HEK293 (cell line): Measurements from ENCODE around the gene POLD4.

Experiments used
- CTCF ChIA-PET: fragments of 350-600 bp; formaldehyde crosslinking; extraction: SDS; loops from one replicate; lab custom pipeline; 2021; ENCODE audit warnings: antibody characterized with exemption; lab: Yijun Ruan, JAX
- POLR2A ChIA-PET: fragments of 300-600 bp; formaldehyde crosslinking; extraction: SDS; loops from one replicate; lab custom pipeline; 2020; ENCODE audit warnings: antibody characterized with exemption, inconsistent platforms; lab: Yijun Ruan, JAX
- H3K27ac ChIP-seq: fragments of 200-500 bp; sonication (Bioruptor generic); 2 replicates; pipeline ENCODE4 v1.5.1; 2014; ENCODE audit warnings: low read depth, low read length, control low read depth, inconsistent platforms; ENCODE audit errors: extremely low read depth
- H3K36me3 ChIP-seq, 2 experiments: fragments of 200-500 bp in 1 of 2; sonication (Bioruptor generic) in 1 of 2; 1 replicate in 1 of 2; 2 replicates in 1 of 2; pipeline ENCODE4 v1.5.1; 2014 to 2017; ENCODE audit warnings: inconsistent platforms in 2 of 2, low read length in 2 of 2; ENCODE audit not compliant: control insufficient read depth in 2 of 2, insufficient read depth in 1 of 2
- H3K4me1 ChIP-seq: fragments of 200-500 bp; sonication (Bioruptor generic); 2 replicates; pipeline ENCODE4 v1.5.1; 2014; ENCODE audit warnings: mild to moderate bottlenecking, low read length, inconsistent platforms; ENCODE audit not compliant: control insufficient read depth, insufficient read depth
- H3K4me3 ChIP-seq: 2 replicates; pipeline ENCODE4 v1.5.1; 2011; ENCODE audit warnings: low read depth, mild to moderate bottlenecking, control low read depth, low read length, moderate library complexity
- H3K9me3 ChIP-seq: fragments of 200-500 bp; sonication (Bioruptor generic); 2 replicates; pipeline ENCODE4 v1.5.1; 2014; ENCODE audit warnings: low read depth, low read length, inconsistent platforms; ENCODE audit not compliant: control insufficient read depth, insufficient read depth
- EGR2 ChIP-seq: fragments of 450-650 bp; formaldehyde crosslinking; IDR thresholded peaks from 2 replicates; pipeline ENCODE4 v1.5.1; 2016; ENCODE audit warnings: low read depth, missing biosample characterization, missing genetic modification characterization
- OVOL3 ChIP-seq: fragments of 450-650 bp; formaldehyde crosslinking; IDR thresholded peaks from 2 replicates; pipeline ENCODE4 v1.5.1; 2016; ENCODE audit warnings: missing biosample characterization, missing genetic modification characterization
- PATZ1 ChIP-seq: fragments of 450-650 bp; formaldehyde crosslinking; IDR thresholded peaks from 2 replicates; pipeline ENCODE4 v1.5.1; 2016; ENCODE audit warnings: missing biosample characterization, missing genetic modification characterization
- PRDM10 ChIP-seq: fragments of 450-650 bp; formaldehyde crosslinking; IDR thresholded peaks from 2 replicates; pipeline ENCODE4 v1.5.1; 2016; ENCODE audit warnings: missing biosample characterization, missing genetic modification characterization
- REST ChIP-seq: fragments of 450-650 bp; formaldehyde crosslinking; IDR thresholded peaks from 2 replicates; pipeline ENCODE4 v1.5.1; 2016; ENCODE audit warnings: missing biosample characterization, missing genetic modification characterization
- ZBTB20 ChIP-seq: fragments of 450-650 bp; formaldehyde crosslinking; IDR thresholded peaks from 2 replicates; pipeline ENCODE4 v1.5.1; 2016; ENCODE audit warnings: missing biosample characterization, missing genetic modification characterization
- ZBTB48 ChIP-seq: fragments of 450-650 bp; formaldehyde crosslinking; IDR thresholded peaks from 2 replicates; pipeline ENCODE4 v1.5.1; 2016; ENCODE audit warnings: missing biosample characterization, missing genetic modification characterization
- ZFHX2 ChIP-seq: fragments of 450-650 bp; formaldehyde crosslinking; conservative IDR thresholded peaks from 2 replicates; pipeline ENCODE4 v1.5.1; 2016; ENCODE audit warnings: missing biosample characterization, missing genetic modification characterization
- ZIC2 ChIP-seq: fragments of 450-650 bp; formaldehyde crosslinking; IDR thresholded peaks from 2 replicates; pipeline ENCODE4 v1.5.1; 2016; ENCODE audit warnings: missing biosample characterization, missing genetic modification characterization
- ZNF23 ChIP-seq: fragments of 450-650 bp; formaldehyde crosslinking; IDR thresholded peaks from 2 replicates; pipeline ENCODE4 v1.5.1; 2016; ENCODE audit warnings: missing biosample characterization, missing genetic modification characterization, borderline replicate concordance
- ZNF423 ChIP-seq: fragments of 450-650 bp; formaldehyde crosslinking; IDR thresholded peaks from 2 replicates; pipeline ENCODE4 v1.5.1; 2016; ENCODE audit warnings: missing biosample characterization, missing genetic modification characterization
- ZNF513 ChIP-seq: fragments of 450-650 bp; IDR thresholded peaks from 2 replicates; pipeline ENCODE4 v1.5.1; 2018; ENCODE audit warnings: missing biosample characterization, missing genetic modification characterization
- ZNF580 ChIP-seq: fragments of 450-650 bp; formaldehyde crosslinking; IDR thresholded peaks from 2 replicates; pipeline ENCODE4 v1.5.1; 2016; ENCODE audit warnings: missing biosample characterization, missing genetic modification characterization
- ZNF600 ChIP-seq: fragments of 450-650 bp; formaldehyde crosslinking; IDR thresholded peaks from 2 replicates; pipeline ENCODE4 v1.5.1; 2016; ENCODE audit warnings: missing biosample characterization, missing genetic modification characterization
- ZNF792 ChIP-seq: fragments of 450-650 bp; formaldehyde crosslinking; IDR thresholded peaks from 2 replicates; pipeline ENCODE4 v1.5.1; 2016; ENCODE audit warnings: missing biosample characterization, missing genetic modification characterization

The POLD4 gene

GRCh38 chr11:67371189-67371910 is 18.0 kb upstream of the POLD4 start (continued):
- peak; percentile 44; the same call in 1 of the 2 replicates for TF ChIP-seq ZBTB20 (tag by site-specific recombination)
- TF ChIP-seq PRDM10 (tag by site-specific recombination) = 0 out of 2 replicates have a peak, but pooled peaks have one; percentile 13

GRCh38 chr11:67370351-67371076 is 17.2 kb upstream of the POLD4 start:
- Histone ChIP-seq H3K9me3 (no peaks in the 10 kb centered on the region), H3K4me3 (no peak overlapping the region), H3K27ac (no peak overlapping the region), H3K4me1 (peaks cover 3% of the 10 kb centered on the region; the same call in 1 of the 2 replicates), H3K36me3 (no peaks in the 10 kb centered on the region)
- CTCF ChIA-PET = interaction anchor here (0.6 to 30.4 kb wide), 5 partner anchors 7 to 430 kb away, joined by 3 to 898 read pairs (median 7); partner anchors contain the start of genes CLCF1, POLD4 and RAD9A
- TF ChIP-seq ZFHX2 (peak; percentile 18; the same call in 1 of the 2 replicates), ZBTB20 (tag by site-specific recombination) (peak; percentile 99), ZNF513 (tag by site-specific recombination) (no peak), EGR2 (0 out of 2 replicates have a peak, but pooled peaks have one; percentile 31), ZNF580 (tag by site-specific recombination) (no peak), PATZ1 (tag by site-specific recombination) (peak; percentile 56; the same call in 1 of the 2 replicates), ZBTB48 (tag by site-specific recombination) (peak; percentile 56; the same call in 1 of the 2 replicates)
- POLR2A ChIA-PET = interaction anchor here (0.6 to 1.8 kb wide), 6 partner anchors 16 to 161 kb away, joined by 3 to 6 read pairs (median 4); partner anchors contain the start of gene POLD4

GRCh38 chr11:67369801-67370284 is 16.5 kb upstream of the POLD4 start:
- POLR2A ChIA-PET = interaction anchor here (0.6 to 1.8 kb wide), 6 partner anchors 17 to 161 kb away, joined by 3 to 6 read pairs (median 4); partner anchors contain the start of gene POLD4
- peak; percentile 90 for TF ChIP-seq ZIC2 (tag by site-specific recombination)
- TF ChIP-seq ZNF423 (tag by site-specific recombination) = 0 out of 2 replicates have a peak, but pooled peaks have one; percentile 44
- no peak for TF ChIP-seq REST (tag by site-specific recombination)
- TF ChIP-seq ZNF23 = no peak
- peak; percentile 24; the same call in 1 of the 2 replicates for TF ChIP-seq ZNF600 (tag by site-specific recombination)
- TF ChIP-seq PATZ1 (tag by site-specific recombination) = no peak
- TF ChIP-seq ZNF792 (tag by site-specific recombination) = no peak
- no peak for TF ChIP-seq OVOL3

More at GRCh38 chr11:67369801-67370284, 16.5 kb upstream of the POLD4 start:
- CTCF ChIA-PET = interaction anchor here (0.7 to 30.4 kb wide), 4 partner anchors 6 to 55 kb away, joined by 4 to 898 read pairs (median 452); partner anchors contain the start of genes CLCF1, POLD4 and RAD9A
- Histone ChIP-seq H3K4me1 (peaks cover 3% of the 10 kb centered on the region; the same call in 1 of the 2 replicates), H3K9me3 (no peaks in the 10 kb centered on the region), H3K4me3 (no peak overlapping the region), H3K27ac (no peak overlapping the region), H3K36me3 (no peaks in the 10 kb centered on the region)
